MG63 (cell line): ENCODE data around the gene TMEM204. TPM values are rescaled to one million over a fixed set of nuclear protein-coding genes. Genes with fewer than 3 reads are reported as not detected.
A peak's percentile ranks its signal among the peaks of the same experiment; 100 is the strongest.

Experiments used
- DNase-seq: peaks from one replicate; pipeline ENCODE4 v3.0.0-alpha.2; 2020
- H3K27me3 ChIP-seq: fragments of 250-450 bp; sonication (Bioruptor Pico); 2 replicates; pipeline ENCODE4 v1.5.1; 2020; ENCODE audit warnings: mild to moderate bottlenecking, moderate library complexity
- H3K36me3 ChIP-seq: fragments of 250-450 bp; sonication (Bioruptor Pico); 2 replicates; pipeline ENCODE4 v1.5.1; 2020; ENCODE audit warnings: mild to moderate bottlenecking, moderate library complexity
- H3K4me3 ChIP-seq: fragments of 250-450 bp; sonication (Bioruptor Pico); 2 replicates; pipeline ENCODE4 v1.5.1; 2020; ENCODE audit warnings: mild to moderate bottlenecking, moderate library complexity
- H3K9me3 ChIP-seq: fragments of 250-450 bp; sonication (Bioruptor Pico); 2 replicates; pipeline ENCODE4 v1.5.1; 2020; ENCODE audit warnings: mild to moderate bottlenecking, moderate library complexity
- total RNA-seq: library from RNA; depleted of rRNA; stranded (reverse); fragments of >200 nt; shearing (Covaris generic); gene quantifications from 2 replicates; pipeline ENCODE4 v1.2.3, GENCODE V29; 2014; ENCODE audit warnings: low replicate concordance

Gene TMEM204
- total RNA-seq, 1 experiment from 2014 or later: 1.7 TPM

- DNase-seq: no peak
- no peaks in the 10 kb centered on the region for H3K9me3 ChIP-seq
- peaks cover 20% of the 10 kb centered on the region for H3K36me3 ChIP-seq
- H3K27me3 ChIP-seq: no peaks in the 10 kb centered on the region
- H3K4me3 ChIP-seq: no peak overlapping the region
Measured at GRCh38 chr16:1557074-1557473, 23.6 kb downstream of the TMEM204 start.

GRCh38 chr16:1557576-1557975 lies 24.1 kb downstream of the TMEM204 start:
- H3K27me3 ChIP-seq: no peaks in the 10 kb centered on the region
- no peak for DNase-seq
- H3K4me3 ChIP-seq: no peak overlapping the region
- H3K36me3 ChIP-seq: peaks cover 20% of the 10 kb centered on the region
- H3K9me3 ChIP-seq: no peaks in the 10 kb centered on the region

GRCh38 chr16:1559446-1559975 lies 26.0 kb downstream of the TMEM204 start:
- no peak for DNase-seq
- Histone ChIP-seq H3K4me3 (no peak overlapping the region), H3K27me3 (no peaks in the 10 kb centered on the region), H3K36me3 (peaks cover 16% of the 10 kb centered on the region), H3K9me3 (no peaks in the 10 kb centered on the region)

DNA sequence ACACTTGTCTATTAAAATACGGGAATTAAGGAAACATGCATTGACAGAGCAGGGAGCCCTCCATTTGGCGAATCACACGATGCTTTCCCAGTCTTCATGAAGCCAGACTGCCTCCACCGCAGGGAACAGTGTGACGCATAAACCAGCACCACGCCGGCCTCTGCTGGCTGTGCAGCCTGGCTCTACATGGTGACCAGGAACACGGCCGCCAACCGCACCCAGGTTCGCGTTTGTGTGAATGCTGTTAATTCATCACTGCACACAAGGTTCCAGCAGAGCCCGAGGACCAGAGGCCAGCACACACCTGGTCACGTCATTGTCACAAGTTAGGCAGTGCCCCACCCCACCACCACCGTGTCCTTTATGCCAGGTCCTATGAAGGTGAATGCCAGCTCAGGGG lies 26.7 kb downstream of the TMEM204 start:
- DNase-seq: no peak
- Histone ChIP-seq H3K36me3 (peaks cover 16% of the 10 kb centered on the region), H3K9me3 (no peaks in the 10 kb centered on the region), H3K27me3 (no peaks in the 10 kb centered on the region), H3K4me3 (no peak overlapping the region)

DNA sequence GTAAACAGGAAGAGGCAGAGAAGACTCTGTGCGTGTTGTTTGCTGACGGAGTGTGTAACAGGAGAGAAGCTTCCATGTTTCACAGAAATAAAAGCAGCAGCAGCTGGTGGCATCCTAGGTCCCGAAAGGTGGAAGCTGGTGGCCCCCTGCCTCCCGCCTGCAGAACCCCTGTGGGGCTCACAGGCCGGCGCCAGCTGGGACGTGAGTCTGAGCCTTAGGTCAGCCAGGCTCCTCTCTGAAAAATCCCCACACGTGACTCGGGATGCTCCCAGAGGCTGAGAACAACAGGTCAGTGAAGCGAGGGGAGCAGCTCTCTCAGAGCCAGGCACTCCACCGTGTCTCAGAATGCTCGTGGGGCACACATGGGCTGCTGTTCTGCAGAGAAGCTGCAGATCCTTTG lies 27.4 kb downstream of the TMEM204 start:
- no peak overlapping the region for H3K4me3 ChIP-seq
- DNase-seq: no peak
- no peaks in the 10 kb centered on the region for H3K27me3 ChIP-seq
- peaks cover 16% of the 10 kb centered on the region for H3K36me3 ChIP-seq
- no peaks in the 10 kb centered on the region for H3K9me3 ChIP-seq

DNA sequence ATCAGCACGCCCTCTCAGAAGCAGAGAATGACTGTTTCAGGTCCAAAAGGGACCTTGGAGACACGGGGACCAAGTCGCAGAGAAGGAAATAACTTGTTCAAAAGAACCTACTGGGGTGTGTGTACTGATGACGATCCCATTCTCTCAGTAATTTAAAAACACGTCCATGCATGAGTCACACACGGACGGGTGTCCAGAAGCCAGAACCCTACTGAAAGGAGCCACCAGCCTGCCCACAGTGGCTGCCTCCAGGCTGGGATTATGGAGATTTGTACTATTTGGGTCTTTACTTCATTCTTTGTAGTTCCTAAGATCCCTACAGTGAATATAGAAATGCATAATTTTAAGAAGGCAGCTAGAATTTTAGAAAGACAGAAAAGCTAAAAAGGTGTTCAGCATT lies 27.8 kb downstream of the TMEM204 start:
- Histone ChIP-seq H3K9me3 (no peaks in the 10 kb centered on the region), H3K4me3 (no peak overlapping the region), H3K27me3 (no peaks in the 10 kb centered on the region), H3K36me3 (peaks cover 16% of the 10 kb centered on the region)
- DNase-seq: no peak

DNA sequence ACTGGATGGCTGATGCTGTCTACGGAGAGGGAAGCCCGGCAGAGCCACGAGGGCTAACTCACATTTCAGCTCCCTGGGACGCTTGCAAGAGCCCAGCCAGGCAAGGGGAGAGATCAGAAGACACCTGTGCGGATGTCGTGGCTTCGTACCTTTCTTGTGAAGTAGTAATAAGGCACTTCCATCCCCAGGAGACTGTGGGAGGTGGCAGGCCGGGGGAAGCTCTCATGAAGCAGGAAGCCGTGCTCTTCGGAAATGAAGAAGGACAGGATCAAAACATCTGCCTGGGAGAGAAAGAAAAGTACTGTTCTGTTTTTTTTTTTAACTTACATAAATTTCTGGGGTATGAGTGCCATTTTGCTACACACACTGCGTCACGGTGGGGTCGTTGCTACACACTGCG lies 28.4 kb downstream of the TMEM204 start:
- Histone ChIP-seq H3K36me3 (peaks cover 16% of the 10 kb centered on the region), H3K9me3 (no peaks in the 10 kb centered on the region), H3K4me3 (no peak overlapping the region), H3K27me3 (no peaks in the 10 kb centered on the region)
- DNase-seq: no peak

- Histone ChIP-seq H3K36me3 (peaks cover 7% of the 10 kb centered on the region), H3K9me3 (no peaks in the 10 kb centered on the region), H3K27me3 (no peaks in the 10 kb centered on the region), H3K4me3 (no peak overlapping the region)
- no peak for DNase-seq
Measured at GRCh38 chr16:1563786-1564185, 30.3 kb downstream of the TMEM204 start.

- Histone ChIP-seq H3K36me3 (peaks cover 7% of the 10 kb centered on the region), H3K27me3 (no peaks in the 10 kb centered on the region), H3K9me3 (no peaks in the 10 kb centered on the region), H3K4me3 (no peak overlapping the region)
- DNase-seq: no peak
Measured at GRCh38 chr16:1564325-1564724, 30.9 kb downstream of the TMEM204 start.

- no peak for DNase-seq
- Histone ChIP-seq H3K4me3 (no peak overlapping the region), H3K27me3 (no peaks in the 10 kb centered on the region), H3K36me3 (peaks cover 7% of the 10 kb centered on the region), H3K9me3 (no peaks in the 10 kb centered on the region)
Measured at GRCh38 chr16:1565083-1565805, 31.8 kb downstream of the TMEM204 start.

- Histone ChIP-seq H3K4me3 (no peak overlapping the region), H3K27me3 (no peaks in the 10 kb centered on the region), H3K36me3 (0 out of 2 replicates have a peak, but pooled peaks cover 3% of the 10 kb centered on the region), H3K9me3 (no peaks in the 10 kb centered on the region)
- no peak for DNase-seq
Measured at GRCh38 chr16:1567988-1568387, 34.5 kb downstream of the TMEM204 start.

DNA sequence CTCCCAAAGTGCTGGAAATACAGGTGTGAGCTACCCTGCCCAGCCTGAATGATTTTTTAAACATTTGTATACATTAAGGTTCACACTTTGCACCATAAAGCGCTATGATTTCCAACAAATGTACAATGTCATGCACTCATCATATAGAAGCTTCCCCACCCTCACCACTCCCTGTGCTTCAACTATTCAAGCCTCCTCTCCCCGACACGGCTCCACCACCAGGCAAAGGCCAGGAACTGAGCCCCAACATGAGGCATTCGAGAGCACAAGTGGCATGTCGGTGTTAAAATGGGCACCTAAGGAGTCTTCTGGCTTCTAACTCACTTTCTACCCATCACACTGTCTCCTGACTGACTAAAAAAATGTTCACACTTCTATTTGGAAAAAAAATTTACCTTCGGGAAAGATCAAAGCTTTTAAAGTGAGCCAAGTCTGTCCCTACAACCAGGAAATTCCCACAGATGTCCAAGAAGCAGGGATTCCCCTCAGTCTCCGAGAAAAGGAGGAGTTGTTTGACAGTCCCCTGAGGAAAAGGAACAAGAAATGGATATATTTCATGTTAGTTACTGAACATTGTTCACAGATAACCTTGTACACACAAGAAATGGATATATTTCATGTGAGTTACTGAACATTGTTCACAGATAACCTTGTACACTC lies 37.7 kb downstream of the TMEM204 start:
- no peaks in the 10 kb centered on the region for H3K27me3 ChIP-seq
- DNase-seq: no peak
- no peaks in the 10 kb centered on the region for H3K9me3 ChIP-seq
- H3K36me3 ChIP-seq: peaks cover 3% of the 10 kb centered on the region; the same call in 1 of the 2 replicates
- H3K4me3 ChIP-seq: no peak overlapping the region

GRCh38 chr16:1572673-1573072 lies 39.2 kb downstream of the TMEM204 start:
- no peaks in the 10 kb centered on the region for H3K27me3 ChIP-seq
- DNase-seq: peak; percentile 29
- H3K4me3 ChIP-seq: no peak overlapping the region
- H3K9me3 ChIP-seq: no peaks in the 10 kb centered on the region
- H3K36me3 ChIP-seq: peaks cover 3% of the 10 kb centered on the region; the same call in 1 of the 2 replicates

DNA sequence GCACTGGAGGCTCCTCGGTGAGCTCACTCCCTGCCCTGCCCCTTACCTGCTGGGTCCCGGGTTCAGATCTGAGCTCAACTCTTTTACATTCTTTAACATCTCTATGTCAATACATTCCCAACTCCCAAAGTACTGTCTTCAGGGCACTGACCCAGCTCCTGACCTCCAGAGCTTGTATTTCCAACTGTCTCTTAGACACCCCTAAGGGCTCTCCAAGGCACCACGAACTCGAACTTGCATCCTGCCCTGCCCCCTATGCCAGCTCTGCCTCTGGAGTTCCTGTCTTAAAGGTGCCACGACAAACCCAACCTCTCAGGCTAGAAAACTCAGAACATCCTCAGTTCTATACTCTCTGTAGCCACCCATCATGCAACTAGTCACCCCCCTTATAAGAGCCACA lies 39.8 kb downstream of the TMEM204 start:
- Histone ChIP-seq H3K27me3 (no peaks in the 10 kb centered on the region), H3K9me3 (no peaks in the 10 kb centered on the region), H3K4me3 (no peak overlapping the region), H3K36me3 (peaks cover 3% of the 10 kb centered on the region; the same call in 1 of the 2 replicates)
- no peak for DNase-seq

GRCh38 chr16:1575578-1575977 lies 42.1 kb downstream of the TMEM204 start:
- H3K4me3 ChIP-seq: no peak overlapping the region
- H3K36me3 ChIP-seq: peaks cover 11% of the 10 kb centered on the region
- no peaks in the 10 kb centered on the region for H3K9me3 ChIP-seq
- no peaks in the 10 kb centered on the region for H3K27me3 ChIP-seq
- no peak for DNase-seq

- H3K27me3 ChIP-seq: no peaks in the 10 kb centered on the region
- H3K36me3 ChIP-seq: peaks cover 19% of the 10 kb centered on the region
- no peak overlapping the region for H3K4me3 ChIP-seq
- DNase-seq: no peak
- H3K9me3 ChIP-seq: no peaks in the 10 kb centered on the region
Measured at GRCh38 chr16:1579214-1579613, 45.7 kb downstream of the TMEM204 start.

DNA sequence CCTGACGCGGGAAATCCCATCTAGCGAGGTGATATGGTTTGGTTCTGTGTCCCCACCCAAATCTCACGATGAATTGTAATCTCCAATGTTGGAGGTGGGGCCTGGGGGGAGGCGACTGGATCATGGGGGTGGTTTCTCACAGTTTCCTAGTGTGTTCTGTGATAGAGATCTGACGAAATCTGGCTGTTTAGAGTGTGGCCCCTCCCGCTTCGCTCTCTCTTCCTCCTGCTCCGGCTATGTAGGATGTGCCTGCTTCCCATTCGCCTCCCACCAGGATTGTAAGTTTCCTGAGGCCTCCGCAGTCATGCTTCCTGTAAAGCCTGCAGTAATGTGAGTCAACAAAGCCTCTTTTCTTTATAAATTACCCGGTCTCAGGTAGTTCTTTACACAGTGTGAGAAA lies 46.8 kb downstream of the TMEM204 start:
- Histone ChIP-seq H3K36me3 (peaks cover 20% of the 10 kb centered on the region), H3K9me3 (no peaks in the 10 kb centered on the region), H3K4me3 (no peak overlapping the region), H3K27me3 (no peaks in the 10 kb centered on the region)
- DNase-seq: no peak

GRCh38 chr16:1580956-1581355 lies 47.5 kb downstream of the TMEM204 start:
- Histone ChIP-seq H3K4me3 (no peak overlapping the region), H3K36me3 (peaks cover 22% of the 10 kb centered on the region), H3K27me3 (no peaks in the 10 kb centered on the region), H3K9me3 (no peaks in the 10 kb centered on the region)
- DNase-seq: peak; percentile 14
